Glutamatergic neuron (in vitro differentiated cells): Measurements from ENCODE around the gene NLRP3. TPM values are rescaled to one million over a fixed set of nuclear protein-coding genes. Genes with fewer than 3 reads are reported as not detected.
"Not testable (repeated sequence)": the region's sequence is repeated elsewhere in the genome, so short reads cannot be mapped to it uniquely, and the experiment has no call there.

Experiments
- DNase-seq: peaks from one replicate; pipeline ENCODE4 v3.0.0; 2022
- H3K27ac Mint-ChIP-seq: one replicate; pipeline ENCODE4 v1.8.0; 2020; ENCODE audit warnings: mild to moderate bottlenecking, mixed read lengths, inconsistent platforms; ENCODE audit not compliant: unreplicated experiment
- H3K27me3 Mint-ChIP-seq: one replicate; pipeline ENCODE4 v1.8.0; 2020; ENCODE audit warnings: mild to moderate bottlenecking, moderate library complexity, mixed read lengths, inconsistent platforms; ENCODE audit not compliant: unreplicated experiment
- H3K36me3 Mint-ChIP-seq: one replicate; pipeline ENCODE4 v1.8.0; 2020; ENCODE audit warnings: mild to moderate bottlenecking, mixed read lengths, inconsistent platforms; ENCODE audit not compliant: unreplicated experiment
- H3K4me1 Mint-ChIP-seq: one replicate; pipeline ENCODE4 v1.8.0; 2020; ENCODE audit warnings: mild to moderate bottlenecking, low read depth, mixed read lengths, inconsistent platforms; ENCODE audit not compliant: unreplicated experiment
- H3K4me3 Mint-ChIP-seq: one replicate; pipeline ENCODE4 v1.8.0; 2020; ENCODE audit warnings: mild to moderate bottlenecking, mixed read lengths, inconsistent platforms; ENCODE audit not compliant: unreplicated experiment
- H3K9me3 Mint-ChIP-seq: one replicate; pipeline ENCODE4 v1.8.0; 2020; ENCODE audit warnings: mild to moderate bottlenecking, moderate library complexity, mixed read lengths, inconsistent platforms; ENCODE audit not compliant: unreplicated experiment
- total RNA-seq: library from RNA; stranded (reverse); fragmentation: NEBNext Ultra II Directional; extraction: Animal tissue kit (Norgen Biotek cat#: 25700); gene quantifications from one replicate; pipeline ENCODE4 v1.2.1, GENCODE V29; 2021; ENCODE audit not compliant: unreplicated experiment
- TF ChIP-seq, protein P1 (sequence below): fragments of 200-600 bp; sonication (generic); IDR thresholded peaks from one replicate; pipeline ENCODE4 v1.5.0; 2021; ENCODE audit not compliant: partially characterized antibody, unreplicated experiment

Gene NLRP3
- total RNA-seq, 1 donor from 2014 or later: not detected

DNA sequence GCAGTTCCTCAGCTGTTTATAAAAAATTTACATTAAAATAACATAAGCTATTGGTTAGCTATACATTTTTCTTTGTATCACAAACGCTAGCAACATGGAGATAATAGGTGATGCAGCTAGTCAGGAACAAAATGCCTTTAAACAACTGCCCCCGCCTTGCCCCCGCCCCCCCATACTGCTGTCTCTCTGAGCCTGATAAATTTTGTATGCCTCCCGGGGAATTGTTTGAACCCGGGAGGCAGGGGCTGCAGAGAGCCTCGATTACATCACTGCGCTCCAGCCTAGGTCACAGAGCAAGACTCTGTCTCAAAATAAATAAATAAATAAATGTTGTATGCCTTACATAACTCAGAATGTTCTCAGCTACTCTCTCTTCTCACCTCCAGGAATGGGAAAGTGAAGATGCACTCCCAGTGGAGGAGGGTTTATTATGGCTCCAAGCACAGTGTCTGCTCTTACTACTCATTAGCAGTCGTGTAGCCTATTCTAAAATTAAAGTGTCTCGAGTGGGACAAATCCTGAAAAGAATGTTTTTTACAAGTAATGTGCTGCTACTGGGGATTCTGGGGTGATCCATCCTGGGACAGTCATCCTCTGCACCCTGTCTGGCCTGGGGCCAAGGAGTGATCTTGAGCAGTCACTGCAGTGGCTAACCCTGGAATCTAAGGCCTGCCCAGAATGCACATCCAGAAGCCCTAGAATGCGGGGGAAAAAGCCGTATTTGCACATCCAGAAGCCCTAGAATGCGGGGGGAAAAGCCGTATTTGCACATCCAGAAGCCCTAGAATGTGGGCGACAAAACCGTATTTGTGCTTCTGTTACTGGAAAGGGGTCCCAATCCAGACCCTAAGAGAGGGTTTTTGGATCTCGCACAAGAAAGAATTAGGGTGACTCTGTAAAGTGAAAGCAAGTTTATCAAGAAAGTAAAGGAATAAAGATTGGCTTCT, 44.9 kb upstream of the NLRP3 start:
- H3K4me3 Mint-ChIP-seq: no peak overlapping the region
- H3K36me3 Mint-ChIP-seq: peaks cover 6% of the 10 kb centered on the region
- H3K9me3 Mint-ChIP-seq: peaks cover 7% of the 10 kb centered on the region
- TF ChIP-seq, protein P1, sequence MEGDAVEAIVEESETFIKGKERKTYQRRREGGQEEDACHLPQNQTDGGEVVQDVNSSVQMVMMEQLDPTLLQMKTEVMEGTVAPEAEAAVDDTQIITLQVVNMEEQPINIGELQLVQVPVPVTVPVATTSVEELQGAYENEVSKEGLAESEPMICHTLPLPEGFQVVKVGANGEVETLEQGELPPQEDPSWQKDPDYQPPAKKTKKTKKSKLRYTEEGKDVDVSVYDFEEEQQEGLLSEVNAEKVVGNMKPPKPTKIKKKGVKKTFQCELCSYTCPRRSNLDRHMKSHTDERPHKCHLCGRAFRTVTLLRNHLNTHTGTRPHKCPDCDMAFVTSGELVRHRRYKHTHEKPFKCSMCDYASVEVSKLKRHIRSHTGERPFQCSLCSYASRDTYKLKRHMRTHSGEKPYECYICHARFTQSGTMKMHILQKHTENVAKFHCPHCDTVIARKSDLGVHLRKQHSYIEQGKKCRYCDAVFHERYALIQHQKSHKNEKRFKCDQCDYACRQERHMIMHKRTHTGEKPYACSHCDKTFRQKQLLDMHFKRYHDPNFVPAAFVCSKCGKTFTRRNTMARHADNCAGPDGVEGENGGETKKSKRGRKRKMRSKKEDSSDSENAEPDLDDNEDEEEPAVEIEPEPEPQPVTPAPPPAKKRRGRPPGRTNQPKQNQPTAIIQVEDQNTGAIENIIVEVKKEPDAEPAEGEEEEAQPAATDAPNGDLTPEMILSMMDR: no peak
- no peaks in the 10 kb centered on the region for H3K4me1 Mint-ChIP-seq
- H3K27ac Mint-ChIP-seq: no peak overlapping the region
- peaks cover 3% of the 10 kb centered on the region for H3K27me3 Mint-ChIP-seq
- no peak for DNase-seq

DNA sequence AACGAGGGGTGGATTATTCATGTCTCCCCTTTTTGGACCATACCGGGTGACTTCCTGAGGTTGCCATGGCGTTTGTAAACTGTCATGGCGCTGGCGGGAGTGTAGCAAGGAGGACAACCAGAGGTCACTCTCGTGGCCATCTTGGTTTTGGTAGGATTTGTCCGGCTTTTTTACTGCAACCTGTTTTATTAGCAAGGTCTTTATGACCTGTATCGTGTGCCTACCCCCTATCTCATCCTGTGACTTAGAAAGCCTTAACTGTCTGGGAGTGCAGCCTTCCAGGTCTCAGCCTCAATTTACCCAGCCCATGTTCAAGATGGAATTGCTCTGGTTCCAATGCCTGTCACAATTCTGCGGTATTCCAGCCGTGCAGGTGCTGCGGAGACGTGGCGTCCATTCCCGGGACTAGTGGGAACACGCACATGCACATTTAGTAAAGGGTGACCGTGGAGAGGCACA, 44.1 kb upstream of the NLRP3 start:
- Mint-ChIP-seq H3K9me3 (peaks cover 4% of the 10 kb centered on the region), H3K27me3 (peaks cover 3% of the 10 kb centered on the region), H3K36me3 (peaks cover 6% of the 10 kb centered on the region), H3K4me3 (no peak overlapping the region), H3K27ac (no peak overlapping the region), H3K4me1 (no peaks in the 10 kb centered on the region)
- TF ChIP-seq, protein P1: no peak
- no peak for DNase-seq

DNA sequence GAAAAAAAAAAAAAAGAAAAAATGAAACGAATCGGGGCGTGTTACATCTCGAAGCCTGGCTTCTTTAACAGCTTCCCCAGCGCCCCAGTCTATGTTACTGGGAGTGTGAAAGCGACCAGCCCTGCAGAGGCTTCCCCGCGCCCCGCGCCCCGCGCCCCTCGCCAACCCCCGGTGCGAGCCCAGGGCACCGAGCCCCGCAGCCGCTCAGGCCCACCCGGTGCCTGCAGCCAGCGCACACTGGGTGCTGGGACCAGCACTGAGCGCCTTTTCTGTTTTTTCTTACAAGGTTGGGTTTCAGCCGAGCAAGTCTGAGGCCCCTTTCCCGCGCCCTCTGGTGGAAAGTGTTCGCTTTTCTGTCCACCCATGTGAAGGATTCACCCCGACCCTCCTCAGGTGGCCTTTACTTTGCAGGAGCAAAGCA, 42.2 kb upstream of the NLRP3 start:
- Mint-ChIP-seq H3K36me3 (no peaks in the 10 kb centered on the region), H3K27ac (no peak overlapping the region), H3K9me3 (peaks cover 2% of the 10 kb centered on the region), H3K27me3 (peaks cover 3% of the 10 kb centered on the region), H3K4me1 (peaks cover 7% of the 10 kb centered on the region), H3K4me3 (no peak overlapping the region)
- TF ChIP-seq, protein P1: peak; percentile 67
- peak; percentile 76 for DNase-seq

DNA sequence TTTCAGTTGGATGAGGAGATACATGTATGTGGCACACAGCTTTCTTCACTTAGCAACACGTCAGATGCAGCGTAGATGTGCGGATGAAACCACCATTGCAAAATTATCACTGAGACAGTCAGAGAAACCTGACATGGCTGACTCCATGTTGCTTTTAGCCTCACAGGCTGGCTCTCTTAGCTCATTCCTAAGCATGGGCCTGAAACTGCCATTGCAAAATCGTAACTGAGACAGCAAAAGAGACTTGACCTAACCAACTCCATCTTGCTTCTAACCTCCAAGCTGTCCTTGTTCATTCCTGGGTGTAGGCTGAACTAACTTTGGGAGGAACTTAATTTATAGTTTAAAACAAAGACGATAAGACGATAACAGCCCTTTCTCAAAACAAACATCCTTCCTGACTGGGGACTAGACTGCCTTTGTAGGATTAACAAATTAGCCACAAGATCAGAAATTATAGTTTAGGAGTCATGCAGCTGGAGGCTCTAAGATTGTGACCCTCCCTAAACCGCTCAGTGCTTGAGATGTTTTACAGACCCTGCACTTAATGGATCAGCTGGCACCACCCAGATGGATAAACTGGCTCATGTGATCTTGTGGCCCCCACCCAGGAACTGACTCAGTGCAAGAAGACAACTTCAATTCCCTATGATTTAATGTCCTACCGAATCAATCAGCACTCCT, 41.2 kb upstream of the NLRP3 start:
- H3K27me3 Mint-ChIP-seq, H3K36me3 Mint-ChIP-seq, H3K4me3 Mint-ChIP-seq, H3K27ac Mint-ChIP-seq, H3K9me3 Mint-ChIP-seq, DNase-seq, H3K4me1 Mint-ChIP-seq: not testable (repeated sequence)

DNA sequence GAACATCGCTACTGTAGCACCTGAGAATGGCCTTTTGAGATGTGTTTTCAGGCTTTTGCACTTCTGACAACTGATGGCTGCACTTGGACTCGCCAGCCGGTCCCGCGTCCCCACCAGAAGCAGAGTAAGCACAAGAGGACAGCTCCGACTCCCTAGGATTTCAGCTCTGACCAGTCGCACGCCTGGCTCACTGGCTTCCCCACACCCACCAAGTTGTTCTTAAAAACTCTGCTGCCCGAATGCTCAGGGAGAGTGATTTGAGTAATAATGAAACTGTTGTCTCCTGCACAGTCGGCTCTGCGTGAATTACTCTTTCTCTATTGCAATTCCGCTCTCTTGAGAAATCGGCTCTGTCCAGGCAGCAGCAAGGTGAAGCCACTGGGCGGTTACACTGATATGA, 40.2 kb upstream of the NLRP3 start:
- no peak for DNase-seq
- Mint-ChIP-seq H3K4me3 (no peak overlapping the region), H3K9me3 (peaks cover 2% of the 10 kb centered on the region), H3K27ac (no peak overlapping the region), H3K27me3 (peaks cover 6% of the 10 kb centered on the region), H3K4me1 (peaks cover 7% of the 10 kb centered on the region), H3K36me3 (peaks cover 8% of the 10 kb centered on the region)
- TF ChIP-seq, protein P1: no peak
